Measurements from ENCODE around the gene CYB5D1. TPM values are rescaled to one million over a fixed set of nuclear protein-coding genes. Genes with fewer than 3 reads are reported as not detected.
"Not testable (repeated sequence)": the region's sequence is repeated elsewhere in the genome, so short reads cannot be mapped to it uniquely, and the experiment has no call there.

CYB5D1 gene
- total RNA-seq, 4 donors from 2014 or later = 12.0 to 18.7 (median 13.7) TPM

DNA sequence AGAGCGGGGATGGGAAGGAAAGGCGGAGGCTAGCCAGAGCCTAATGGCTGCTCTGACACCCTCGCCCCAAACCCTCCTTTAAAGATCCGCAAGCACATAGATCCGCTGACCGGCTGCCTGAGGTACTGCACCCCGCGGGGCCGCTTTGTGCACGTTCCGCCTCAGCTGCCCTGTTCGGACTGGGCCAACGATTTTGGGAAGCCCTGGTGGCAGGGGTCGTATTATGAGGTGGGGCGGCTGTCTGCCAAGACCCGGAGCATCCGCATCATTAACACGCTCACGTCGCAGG lies 663 bp downstream of the CYB5D1 start:
- peaks cover 3 to 57% (median 23%) of the 10 kb centered on the region in 3 donors for H3K4me1 ChIP-seq
- TF ChIP-seq, protein P1, sequence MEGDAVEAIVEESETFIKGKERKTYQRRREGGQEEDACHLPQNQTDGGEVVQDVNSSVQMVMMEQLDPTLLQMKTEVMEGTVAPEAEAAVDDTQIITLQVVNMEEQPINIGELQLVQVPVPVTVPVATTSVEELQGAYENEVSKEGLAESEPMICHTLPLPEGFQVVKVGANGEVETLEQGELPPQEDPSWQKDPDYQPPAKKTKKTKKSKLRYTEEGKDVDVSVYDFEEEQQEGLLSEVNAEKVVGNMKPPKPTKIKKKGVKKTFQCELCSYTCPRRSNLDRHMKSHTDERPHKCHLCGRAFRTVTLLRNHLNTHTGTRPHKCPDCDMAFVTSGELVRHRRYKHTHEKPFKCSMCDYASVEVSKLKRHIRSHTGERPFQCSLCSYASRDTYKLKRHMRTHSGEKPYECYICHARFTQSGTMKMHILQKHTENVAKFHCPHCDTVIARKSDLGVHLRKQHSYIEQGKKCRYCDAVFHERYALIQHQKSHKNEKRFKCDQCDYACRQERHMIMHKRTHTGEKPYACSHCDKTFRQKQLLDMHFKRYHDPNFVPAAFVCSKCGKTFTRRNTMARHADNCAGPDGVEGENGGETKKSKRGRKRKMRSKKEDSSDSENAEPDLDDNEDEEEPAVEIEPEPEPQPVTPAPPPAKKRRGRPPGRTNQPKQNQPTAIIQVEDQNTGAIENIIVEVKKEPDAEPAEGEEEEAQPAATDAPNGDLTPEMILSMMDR (IDR thresholded peaks at IDR 0.05) = peak in 3 of 4 experiments; percentile 46 to 72 (median 58)
- no peak for TF ChIP-seq POLR2AphosphoS5 (IDR thresholded peaks at IDR 0.05)
- peak overlapping the region; percentile 57 to 86 for H3K4me3 ChIP-seq
- ATAC-seq = no peak
- H3K27me3 ChIP-seq = no peaks in the 10 kb centered on the region
- peak overlapping the region; percentile 73 to 96 (median 92) for H3K27ac ChIP-seq
- no peaks in the 10 kb centered on the region for H3K9me3 ChIP-seq
- WGBS, 2 donors (ENCODE audit: low coverage in 1 of 2) = 27% methylated on average over 6 of the region's 20 CpGs; no CpG with 5 or more reads in 1 of the 2 donors
- peaks cover 0 to 42% of the 10 kb centered on the region in 2 donors for H3K36me3 ChIP-seq

DNA sequence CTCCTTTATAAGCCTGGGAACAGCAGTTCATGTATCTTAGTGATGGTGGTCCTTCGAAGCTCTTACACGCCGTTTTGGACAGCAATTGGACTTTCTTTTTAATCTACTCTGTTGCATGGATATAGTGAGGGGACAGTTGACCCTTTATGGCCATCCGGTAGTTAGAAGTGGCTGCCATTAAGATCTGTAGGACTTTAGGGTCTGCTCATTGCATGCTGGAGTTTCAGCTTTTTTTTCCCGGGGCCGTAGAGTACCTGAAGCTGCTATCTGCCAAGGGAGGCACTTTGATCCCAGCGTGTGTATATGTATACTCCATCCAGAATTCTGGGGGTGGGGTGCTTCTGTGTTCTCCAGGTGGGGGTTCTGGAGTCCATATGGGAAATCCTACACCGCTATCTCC lies 1.2 kb downstream of the CYB5D1 start:
- no peak for ATAC-seq
- H3K4me1 ChIP-seq = peaks cover 3 to 55% (median 23%) of the 10 kb centered on the region in 3 donors
- H3K4me3 ChIP-seq = peak overlapping the region in 1 of 2 donors; percentile 57
- TF ChIP-seq EP300 (IDR thresholded peaks at IDR 0.05) (no peak), POLR2AphosphoS5 (IDR thresholded peaks at IDR 0.05) (no peak), POLR2A (IDR thresholded peaks at IDR 0.05) (no peak)
- TF ChIP-seq, protein P1 (IDR thresholded peaks at IDR 0.05) = no peak
- H3K9me3 ChIP-seq = no peaks in the 10 kb centered on the region
- H3K27ac ChIP-seq = peak overlapping the region in 3 of 4 donors; percentile 88 to 96 (median 95)
- H3K27me3 ChIP-seq = no peaks in the 10 kb centered on the region
- peaks cover 0 to 36% of the 10 kb centered on the region in 2 donors for H3K36me3 ChIP-seq
- WGBS, 2 donors (ENCODE audit: low coverage in 1 of 2) = 33 to 70% methylated on average over 1 to 6 of the region's 8 CpGs

DNA sequence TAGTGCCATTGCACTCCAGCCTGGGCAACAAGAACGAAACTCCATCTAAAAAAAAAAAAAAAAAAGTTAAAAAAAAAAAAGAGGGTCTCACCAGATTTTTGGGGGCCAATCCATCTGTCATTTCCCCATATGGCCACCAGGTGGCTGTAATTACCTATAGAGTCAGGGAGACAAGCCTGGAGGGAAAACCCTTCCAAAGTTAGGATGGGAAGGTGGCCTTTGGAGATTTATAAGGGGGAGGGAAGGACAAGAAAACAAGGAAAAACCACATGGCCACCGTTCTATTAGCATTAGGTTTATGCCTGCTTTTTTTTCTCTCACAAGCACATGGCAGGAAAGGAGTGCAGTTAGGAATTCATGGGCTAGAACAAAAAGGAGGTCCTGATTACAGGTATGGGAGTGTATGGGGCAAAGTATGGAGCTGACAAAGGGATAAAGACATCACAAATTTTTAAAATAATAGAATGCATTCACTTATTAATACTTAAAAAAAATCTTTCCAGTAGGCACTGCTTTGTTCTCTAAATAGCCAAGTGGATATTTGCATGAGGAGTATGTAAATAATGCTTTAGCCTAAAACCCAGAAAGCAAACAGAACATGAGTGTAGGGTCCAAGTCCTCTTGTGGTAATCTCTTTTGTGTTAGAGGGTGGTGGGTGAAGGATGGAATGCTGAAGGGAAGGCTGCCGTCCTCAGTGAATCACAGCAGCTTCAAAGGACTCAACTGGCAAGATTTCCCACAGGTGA lies 5.1 kb downstream of the CYB5D1 start:
- H3K27ac ChIP-seq = no peak overlapping the region
- no peaks in the 10 kb centered on the region for H3K27me3 ChIP-seq
- no peak overlapping the region for H3K4me3 ChIP-seq
- no peak for ATAC-seq
- no peaks in the 10 kb centered on the region for H3K9me3 ChIP-seq
- 0 to 31% methylated on average over 1 to 2 of the region's 3 CpGs for WGBS, 2 donors (ENCODE audit: low coverage in 1 of 2)
- peaks cover 0 to 32% of the 10 kb centered on the region in 2 donors for H3K36me3 ChIP-seq
- H3K4me1 ChIP-seq = peaks cover 0 to 27% (median 7%) of the 10 kb centered on the region in 3 donors
- TF ChIP-seq, protein P1 (IDR thresholded peaks at IDR 0.05) = peak in 3 of 4 experiments; percentile 84 to 90 (median 89)
- TF ChIP-seq POLR2AphosphoS5 (IDR thresholded peaks at IDR 0.05) = no peak

DNA sequence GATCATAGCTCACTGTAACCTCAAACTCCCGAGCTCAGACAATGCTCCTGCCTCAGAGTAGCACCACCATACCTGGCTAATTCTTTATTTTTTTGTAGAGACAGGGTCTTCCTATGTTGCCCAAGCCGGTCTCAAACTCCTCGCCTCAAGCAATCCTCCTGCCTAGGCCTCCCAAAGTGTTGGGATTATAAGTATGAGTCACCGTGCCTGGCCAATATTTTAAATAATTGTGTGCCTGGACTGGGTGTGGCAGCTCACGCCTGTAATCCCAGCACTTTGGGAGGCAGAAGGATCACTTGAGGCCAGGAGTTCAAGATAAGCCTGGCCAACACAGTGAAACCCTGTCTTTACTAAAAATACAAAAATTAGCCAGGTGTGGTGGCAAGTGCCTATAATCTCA lies 6.6 kb downstream of the CYB5D1 start:
- Histone ChIP-seq H3K4me1 (peaks cover 0 to 13% (median 0%) of the 10 kb centered on the region in 3 donors), H3K36me3 (peaks cover 0 to 29% of the 10 kb centered on the region in 2 donors)
- H3K27me3 ChIP-seq, H3K4me3 ChIP-seq, H3K9me3 ChIP-seq, H3K27ac ChIP-seq, ATAC-seq: not testable (repeated sequence)
- 61 to 76% methylated on average over 2 to 4 of the region's 5 CpGs for WGBS, 2 donors (ENCODE audit: low coverage in 1 of 2)

DNA sequence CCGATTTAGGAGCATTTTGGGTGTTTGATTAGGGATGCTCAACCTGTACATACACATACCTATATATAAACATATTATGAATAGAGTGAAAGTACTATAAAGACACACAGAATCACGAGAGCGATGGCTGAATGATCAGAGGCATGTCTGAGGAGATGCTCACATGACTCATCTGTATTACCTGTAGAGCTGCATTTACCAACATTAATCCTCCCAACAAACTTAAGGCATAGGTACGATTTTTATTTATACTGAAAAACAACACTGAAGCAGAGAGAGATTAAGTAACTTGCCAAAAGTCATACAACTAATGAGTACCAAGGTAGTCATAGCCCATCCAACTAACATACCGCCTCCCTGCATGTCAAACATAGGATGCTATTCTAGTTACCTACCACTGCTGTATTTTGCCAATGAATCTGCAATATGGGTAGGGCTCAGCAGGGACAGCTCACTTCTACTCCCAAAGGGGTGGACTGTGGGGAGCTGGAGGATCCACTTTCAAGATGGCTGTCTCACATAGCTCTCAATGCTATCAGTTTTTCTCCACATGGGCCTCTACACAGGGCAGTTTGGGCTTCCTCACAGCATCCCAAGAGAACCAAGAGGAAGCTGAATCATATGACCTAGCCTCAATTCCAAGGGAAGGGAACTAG lies 7.3 kb downstream of the CYB5D1 start:
- Histone ChIP-seq H3K27ac (no peak overlapping the region), H3K27me3 (no peaks in the 10 kb centered on the region), H3K36me3 (peaks cover 0 to 22% of the 10 kb centered on the region in 2 donors), H3K4me1 (peaks cover 0 to 10% (median 0%) of the 10 kb centered on the region in 3 donors), H3K4me3 (no peak overlapping the region), H3K9me3 (no peaks in the 10 kb centered on the region)
- TF ChIP-seq POLR2A (IDR thresholded peaks at IDR 0.05) (no peak), EP300 (IDR thresholded peaks at IDR 0.05) (no peak), POLR2AphosphoS5 (IDR thresholded peaks at IDR 0.05) (no peak)
- TF ChIP-seq, protein P1 (IDR thresholded peaks at IDR 0.05) = no peak
- WGBS, 2 donors (ENCODE audit: low coverage in 1 of 2) = 87 to 92% methylated on average over 4 to 5 of the region's 5 CpGs
- ATAC-seq = no peak

Measured in gastroesophageal sphincter (tissue), 4 donors.